Tibial nerve (tissue), 4 donors: ENCODE measurements around the gene ZNF410.

Experiments used
- CTCF ChIP-seq, 5 experiments: fragments of 200-600 bp in 3 of 5; fragments of 450-650 bp in 2 of 5; sonication (generic) in 3 of 5; IDR thresholded peaks; one replicate each; pipeline ENCODE4 v1.5.1; 2016 to 2019; ENCODE audit warnings: antibody characterized with exemption in 5 of 5, mild to moderate bottlenecking in 3 of 5, moderate library complexity in 2 of 5
- EP300 ChIP-seq, 2 donors: sonication (generic); formaldehyde crosslinking; IDR thresholded peaks; one replicate each; pipeline ENCODE4 v1.6.1; 2017; ENCODE audit warnings: antibody characterized with exemption in 2 of 2, mild to moderate bottlenecking in 1 of 2
- POLR2A ChIP-seq, 2 donors: fragments of 450-650 bp; IDR thresholded peaks; one replicate each; pipeline ENCODE4 v1.6.1; 2017; ENCODE audit warnings: antibody characterized with exemption in 2 of 2, mild to moderate bottlenecking in 2 of 2, moderate library complexity in 2 of 2

- TF ChIP-seq EP300 (IDR thresholded peaks at IDR 0.05): no peak
- no peak for TF ChIP-seq CTCF (IDR thresholded peaks at IDR 0.05)
- TF ChIP-seq POLR2A (IDR thresholded peaks at IDR 0.05): no peak
These were observed 7.6 kb upstream of the ZNF410 start for GRCh38 chr14:73879027-73879426.
